Ramos (cell line): ENCODE results near the gene HTR1E.
"Not testable (repeated sequence)": the region's sequence is repeated elsewhere in the genome, so short reads cannot be mapped to it uniquely, and the experiment has no call there.

ENCODE experiments used
- in situ Hi-C: fragments of 300-500 bp; cut with MboI; formaldehyde crosslinking; loops from one replicate; pipeline ENCODE4 v1.14.3; 2022; ENCODE audit warnings: low sequenced_read_pairs; ENCODE audit not compliant: unreplicated experiment

The HTR1E gene

DNA sequence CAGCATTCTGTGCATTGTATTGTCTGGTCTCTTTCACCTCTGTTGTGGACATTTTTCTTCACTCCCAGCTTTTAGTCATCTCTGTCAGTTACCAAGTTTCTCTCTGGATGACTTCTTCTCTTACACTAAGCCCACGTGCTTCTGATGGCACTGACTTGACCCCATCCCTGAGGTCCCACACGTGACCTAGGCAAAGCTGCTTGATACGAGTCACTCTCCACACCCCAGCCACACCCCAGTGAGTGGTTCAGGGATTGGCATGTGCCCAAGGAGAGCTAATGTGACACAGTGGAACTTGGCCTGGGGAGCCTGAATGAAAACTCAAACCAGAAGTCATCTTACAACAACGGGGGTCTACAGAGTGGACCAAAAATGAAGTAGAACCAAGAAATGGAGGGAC, 32.2 kb downstream of the HTR1E start:
- in situ Hi-C loops = no loop called here

GRCh38 chr6:86973088-86973487, 35.8 kb downstream of the HTR1E start:
- in situ Hi-C loops = no loop called here

- in situ Hi-C loops = no loop called here
Measured at GRCh38 chr6:86978251-86978650, 40.9 kb downstream of the HTR1E start.

DNA sequence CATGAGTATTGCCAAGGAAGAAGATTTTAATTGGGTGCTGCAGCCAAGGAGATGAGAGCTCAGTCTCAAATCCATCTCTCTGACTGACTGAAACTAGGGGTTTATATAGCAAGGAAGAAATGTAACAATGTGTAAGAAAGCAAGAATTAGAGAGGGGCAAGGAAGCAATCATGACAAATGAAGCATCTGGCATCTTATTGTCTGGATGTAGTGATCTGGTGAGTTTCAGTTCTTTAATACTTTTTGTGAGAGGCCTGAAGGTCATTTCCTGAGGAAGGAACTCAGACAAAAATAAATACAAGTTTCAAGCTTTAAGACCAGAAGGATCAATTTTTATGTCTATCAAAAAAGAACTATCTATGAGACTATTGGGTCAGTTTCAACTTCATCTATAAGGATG, 64.2 kb downstream of the HTR1E start:
- in situ Hi-C loops = no loop called here

GRCh38 chr6:87002391-87002790, 65.1 kb downstream of the HTR1E start:
- in situ Hi-C loops = not testable (repeated sequence)

GRCh38 chr6:87006541-87006940, 69.2 kb downstream of the HTR1E start:
- in situ Hi-C loops = not testable (repeated sequence)

DNA sequence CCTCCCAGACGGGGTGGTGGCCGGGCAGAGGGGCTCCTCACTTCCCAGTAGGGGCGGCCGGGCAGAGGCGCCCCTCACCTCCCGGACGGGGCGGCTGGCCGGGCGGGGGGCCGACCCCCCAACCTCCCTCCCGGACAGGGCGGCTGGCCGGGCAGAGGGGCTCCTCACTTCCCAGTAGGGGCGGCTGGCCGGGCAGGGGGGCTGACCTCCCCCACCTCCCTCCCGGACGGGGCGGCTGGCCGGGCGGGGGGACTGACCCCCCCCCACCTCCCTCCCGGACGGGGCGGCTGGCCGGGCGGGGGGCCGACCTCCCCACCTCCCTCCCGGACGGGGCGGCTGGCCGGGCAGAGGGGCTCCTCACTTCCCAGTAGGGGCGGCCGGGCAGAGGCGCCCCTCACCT, 72.3 kb downstream of the HTR1E start:
- in situ Hi-C loops = not testable (repeated sequence)

DNA sequence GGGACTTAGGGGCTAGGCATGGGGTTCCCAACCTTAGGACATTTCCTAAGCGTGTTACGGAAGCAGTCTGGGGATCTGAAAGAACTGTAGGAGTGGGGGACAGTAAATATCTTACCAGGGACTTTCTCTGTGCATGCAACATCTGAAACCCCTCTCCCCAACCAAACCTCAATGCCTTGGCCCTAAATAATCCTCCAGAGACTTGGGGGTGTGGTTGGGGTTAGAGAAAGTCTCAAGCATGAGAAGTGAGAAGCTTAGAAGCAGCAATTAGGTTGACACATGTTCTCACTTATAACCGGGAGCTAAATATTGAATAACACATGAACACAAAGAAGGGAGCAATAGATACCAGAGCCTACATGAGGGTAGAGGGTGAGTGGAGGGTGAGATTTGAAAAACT, 74.7 kb downstream of the HTR1E start:
- in situ Hi-C loops = no loop called here

DNA sequence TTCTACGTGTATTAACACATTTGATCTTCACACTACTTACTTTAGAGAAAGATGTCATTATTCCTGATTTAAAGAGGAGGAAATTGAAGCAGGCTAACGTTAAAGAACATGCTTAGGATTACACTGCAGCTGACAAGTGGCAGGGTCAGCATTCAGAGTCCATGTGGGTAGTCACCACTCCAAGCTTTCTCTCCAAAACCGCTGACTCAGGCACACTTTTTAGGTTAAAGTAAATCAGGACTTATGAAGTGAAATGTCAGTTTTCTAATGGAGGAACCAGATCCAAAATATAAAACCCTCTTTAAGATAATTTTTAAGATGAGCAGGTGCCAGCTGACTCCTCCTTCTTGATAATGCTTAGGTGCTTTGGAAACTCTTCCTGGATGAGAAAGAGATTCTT, 75.4 kb downstream of the HTR1E start:
- in situ Hi-C loops = no loop called here

DNA sequence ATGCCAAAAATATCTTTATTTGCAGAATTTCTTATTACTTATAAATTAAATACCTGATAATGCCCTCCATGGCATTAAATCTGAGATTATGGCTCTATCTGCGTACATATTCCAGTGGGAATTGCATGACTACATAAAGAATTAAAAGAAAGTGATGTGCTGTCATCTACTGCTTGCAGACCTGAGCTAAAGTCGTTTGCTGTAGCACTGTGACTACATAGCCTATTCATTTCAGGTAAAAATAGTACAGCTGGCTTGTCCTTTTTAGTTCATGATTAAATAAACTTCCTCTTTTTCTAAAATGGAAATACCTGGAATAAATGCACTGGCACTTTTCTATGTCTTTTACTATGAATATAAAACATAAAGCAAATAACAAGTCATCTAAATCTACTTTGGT, 79.4 kb downstream of the HTR1E start:
- in situ Hi-C loops = no loop called here

DNA sequence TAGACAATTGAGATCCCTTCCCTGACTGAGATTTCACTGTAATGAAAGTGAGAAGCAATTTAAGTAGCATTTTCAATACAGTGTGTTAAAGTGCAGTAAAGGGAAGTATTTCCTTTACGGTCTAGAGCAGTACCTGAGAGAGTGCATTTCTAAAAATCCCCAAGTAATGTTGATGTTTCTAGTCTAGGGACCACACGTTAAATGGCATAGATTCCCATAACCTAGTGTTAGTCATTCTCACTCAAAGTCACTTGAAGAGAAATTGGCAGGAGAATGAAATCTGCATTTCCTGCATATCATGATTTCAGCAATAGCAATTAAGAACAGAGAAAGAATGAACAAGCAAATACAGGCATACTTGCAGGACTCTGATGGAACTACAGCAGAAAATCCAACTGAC, 89.7 kb downstream of the HTR1E start:
- in situ Hi-C loops = no loop called here

DNA sequence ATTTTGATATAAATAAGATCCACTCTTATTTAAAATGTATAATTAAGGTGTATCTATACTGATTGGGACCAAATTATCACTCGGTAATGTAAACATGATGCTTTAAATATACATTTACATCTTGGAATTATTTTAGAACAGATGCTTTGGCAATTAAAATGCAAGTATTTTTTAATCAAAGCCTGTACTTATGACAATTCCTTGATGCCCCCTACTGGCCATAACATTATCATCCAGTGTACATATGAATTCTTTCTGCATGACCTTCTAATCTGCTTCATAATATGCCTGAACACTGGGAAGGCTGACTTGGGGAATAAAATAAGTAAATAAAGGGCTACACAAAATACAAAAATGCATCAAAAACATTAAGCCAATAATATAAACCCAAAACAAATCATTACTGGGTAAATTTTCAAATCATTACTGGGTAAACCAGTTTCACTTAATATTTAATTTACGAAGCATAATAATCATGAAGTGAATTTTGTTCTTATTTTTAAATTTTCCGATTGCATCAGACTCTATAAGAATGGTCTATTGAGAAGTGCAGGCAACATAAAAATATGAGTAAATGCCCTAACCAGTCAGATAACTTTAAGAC, 92.5 kb downstream of the HTR1E start:
- in situ Hi-C loops = no loop called here

- in situ Hi-C loops = no loop called here
Measured at GRCh38 chr6:87040729-87041128, 103.4 kb downstream of the HTR1E start.

DNA sequence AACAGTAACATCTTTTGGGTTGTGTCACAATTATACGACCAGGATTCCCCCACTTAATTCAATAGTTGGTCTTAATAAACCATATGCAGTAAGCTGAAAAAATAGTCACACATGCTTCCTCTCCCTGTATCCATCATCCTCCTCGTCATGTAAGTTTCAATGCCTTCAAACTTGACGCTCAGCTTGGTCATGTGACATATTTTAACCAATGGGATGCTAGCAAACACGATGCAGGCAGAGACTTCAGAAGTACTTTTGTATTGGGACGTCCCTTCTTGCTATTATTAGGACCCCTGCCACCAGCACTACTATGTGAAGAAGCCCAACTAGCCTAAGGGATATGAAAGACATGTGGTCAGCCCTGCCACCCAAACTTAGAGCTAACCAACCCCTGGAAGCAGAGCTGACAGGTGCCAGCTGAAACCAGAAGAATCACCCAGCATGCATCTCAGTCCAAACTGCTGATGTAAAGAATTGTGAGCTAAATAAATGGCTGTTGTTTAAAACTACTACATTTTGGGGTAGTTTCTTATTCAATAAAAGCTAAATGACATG, 108.3 kb downstream of the HTR1E start:
- in situ Hi-C loops = no loop called here

DNA sequence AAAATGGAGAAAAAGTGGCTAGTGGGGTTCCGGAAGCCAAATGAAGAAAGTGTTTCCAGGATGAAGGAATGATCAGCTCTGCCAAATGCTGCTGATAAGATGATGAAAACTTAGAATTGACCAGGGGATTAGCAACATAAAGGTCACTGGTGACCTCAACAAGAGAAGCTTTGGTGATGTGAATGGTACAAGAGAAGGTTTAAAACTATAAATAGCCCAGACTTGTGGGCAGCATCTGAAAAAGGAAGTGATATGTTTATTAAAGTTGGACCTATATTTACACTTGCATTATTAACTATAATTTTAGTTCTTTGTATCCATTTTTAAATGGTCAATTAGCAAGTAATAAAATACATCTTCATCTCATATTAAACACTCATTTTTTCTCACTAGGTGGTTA, 112.5 kb downstream of the HTR1E start:
- in situ Hi-C loops = no loop called here

DNA sequence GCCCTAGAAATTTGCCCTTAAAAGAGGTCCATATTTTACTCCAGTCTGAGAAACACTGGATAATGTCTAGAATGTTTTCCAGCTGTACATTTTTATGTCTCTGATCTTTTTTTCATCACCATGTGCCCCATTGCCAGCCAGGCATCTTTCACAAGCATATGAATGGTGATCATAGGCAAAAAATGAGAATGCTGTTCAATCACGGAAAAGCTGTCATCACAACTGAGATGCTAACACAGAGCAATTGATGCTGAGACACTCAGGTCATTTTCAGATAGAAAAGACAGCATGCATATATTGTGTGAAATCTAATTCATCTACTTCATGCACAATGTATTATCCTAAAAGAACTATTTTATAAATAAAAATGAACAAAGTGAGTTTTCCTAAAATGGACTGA, 116.0 kb downstream of the HTR1E start:
- in situ Hi-C loops = no loop called here

GRCh38 chr6:87054143-87054833, 117.0 kb downstream of the HTR1E start:
- in situ Hi-C loops = no loop called here

GRCh38 chr6:87059943-87060342, 122.6 kb downstream of the HTR1E start:
- in situ Hi-C loops = no loop called here

DNA sequence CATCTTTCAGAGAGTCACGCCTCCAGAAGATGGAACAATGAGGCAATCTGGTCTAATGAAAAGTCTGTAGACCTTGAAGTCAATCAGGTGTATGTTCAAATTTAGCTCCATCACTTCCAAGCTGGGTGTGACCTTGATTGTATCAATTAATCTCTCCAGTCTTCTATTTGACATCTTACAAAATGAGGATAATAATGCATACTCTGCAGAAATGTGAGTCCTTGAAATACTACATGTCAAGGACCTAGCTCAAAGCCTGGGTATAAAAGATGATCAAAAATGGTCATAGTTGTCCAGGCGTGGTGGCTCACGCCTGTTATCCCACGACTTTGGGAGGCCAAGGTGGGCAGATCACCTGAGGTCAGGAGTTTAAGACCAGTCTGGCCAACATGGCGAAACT, 127.8 kb downstream of the HTR1E start:
- in situ Hi-C loops = no loop called here
